Left ventricle myocardium inferior (tissue), 1 donor: Measurements from ENCODE around the gene GORASP1. TPM values are rescaled to one million over a fixed set of nuclear protein-coding genes. Genes with fewer than 3 reads are reported as not detected.
A peak's percentile ranks its signal among the peaks of the same experiment; 100 is the strongest.

ENCODE experiments used
- DNase-seq: peaks from one replicate; pipeline ENCODE4 v3.0.0-alpha.2; 2020
- H3K27ac ChIP-seq: fragments of 200-600 bp; replicated peaks from 2 replicates; pipeline ENCODE4 v1.8.0; 2021
- H3K27me3 ChIP-seq: fragments of 200-600 bp; 2 replicates; pipeline ENCODE4 v1.8.0; 2021; ENCODE audit warnings: low read depth
- H3K36me3 ChIP-seq: fragments of 200-600 bp; 2 replicates; pipeline ENCODE4 v1.8.0; 2021
- H3K4me1 ChIP-seq: fragments of 200-600 bp; 2 replicates; pipeline ENCODE4 v1.8.0; 2021
- H3K4me3 ChIP-seq: fragments of 200-600 bp; 2 replicates; pipeline ENCODE4 v1.8.0; 2021; ENCODE audit warnings: mild to moderate bottlenecking, moderate library complexity
- H3K9me3 ChIP-seq: fragments of 200-600 bp; replicated peaks from 2 replicates; pipeline ENCODE4 v1.8.0; 2021
- intact Hi-C: fragments of 100-400 bp; cut with micrococcal nuclease; formaldehyde crosslinking; loops from one replicate; pipeline ENCODE4 v1.11.0; 2022
- total RNA-seq: library from RNA; stranded (reverse); fragmentation: NEBNext Ultra II Directional; extraction: Animal tissue kit (Norgen Biotek cat#: 25700); gene quantifications from one replicate; pipeline ENCODE4 v1.2.1, GENCODE V29; 2021
- TF ChIP-seq, protein P1 (sequence below): fragments of 200-600 bp; IDR thresholded peaks from 2 replicates; pipeline ENCODE4 v1.8.0; 2021; ENCODE audit warnings: antibody characterized with exemption, mild to moderate bottlenecking, borderline replicate concordance
- donor health status: DM: no; HTN: yes; CAD: no; lungs with severe emphysema.

The GORASP1 gene
- total RNA-seq, 1 donor from 2014 or later = 54.0 TPM

DNA sequence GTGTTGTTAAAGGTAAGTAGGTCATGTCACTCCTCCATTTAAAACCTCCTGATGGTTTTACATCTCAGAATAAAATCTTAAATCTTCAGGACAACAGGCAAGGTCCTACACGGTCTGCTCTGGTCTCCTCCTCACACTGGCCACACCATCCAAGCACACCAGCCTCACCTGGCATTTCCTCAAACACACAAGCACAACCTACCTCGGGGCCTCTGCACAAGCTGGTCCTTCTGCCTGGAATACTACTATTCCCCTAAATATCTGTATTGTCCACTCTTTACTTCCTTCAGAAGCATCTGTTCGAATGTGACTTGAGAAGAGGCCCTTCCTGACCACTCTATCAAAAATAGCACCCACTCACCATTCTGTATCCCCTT is 1.8 kb downstream of the GORASP1 start:
- Histone ChIP-seq H3K27ac (peak overlapping the region; percentile 99), H3K4me1 (peaks cover 72% of the 10 kb centered on the region), H3K27me3 (no peaks in the 10 kb centered on the region), H3K4me3 (peak overlapping the region; percentile 99), H3K9me3 (no peaks in the 10 kb centered on the region), H3K36me3 (peaks cover 4% of the 10 kb centered on the region)
- no peak for DNase-seq
- TF ChIP-seq, protein P1, sequence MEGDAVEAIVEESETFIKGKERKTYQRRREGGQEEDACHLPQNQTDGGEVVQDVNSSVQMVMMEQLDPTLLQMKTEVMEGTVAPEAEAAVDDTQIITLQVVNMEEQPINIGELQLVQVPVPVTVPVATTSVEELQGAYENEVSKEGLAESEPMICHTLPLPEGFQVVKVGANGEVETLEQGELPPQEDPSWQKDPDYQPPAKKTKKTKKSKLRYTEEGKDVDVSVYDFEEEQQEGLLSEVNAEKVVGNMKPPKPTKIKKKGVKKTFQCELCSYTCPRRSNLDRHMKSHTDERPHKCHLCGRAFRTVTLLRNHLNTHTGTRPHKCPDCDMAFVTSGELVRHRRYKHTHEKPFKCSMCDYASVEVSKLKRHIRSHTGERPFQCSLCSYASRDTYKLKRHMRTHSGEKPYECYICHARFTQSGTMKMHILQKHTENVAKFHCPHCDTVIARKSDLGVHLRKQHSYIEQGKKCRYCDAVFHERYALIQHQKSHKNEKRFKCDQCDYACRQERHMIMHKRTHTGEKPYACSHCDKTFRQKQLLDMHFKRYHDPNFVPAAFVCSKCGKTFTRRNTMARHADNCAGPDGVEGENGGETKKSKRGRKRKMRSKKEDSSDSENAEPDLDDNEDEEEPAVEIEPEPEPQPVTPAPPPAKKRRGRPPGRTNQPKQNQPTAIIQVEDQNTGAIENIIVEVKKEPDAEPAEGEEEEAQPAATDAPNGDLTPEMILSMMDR = no peak
- intact Hi-C loops = no loop called here

DNA sequence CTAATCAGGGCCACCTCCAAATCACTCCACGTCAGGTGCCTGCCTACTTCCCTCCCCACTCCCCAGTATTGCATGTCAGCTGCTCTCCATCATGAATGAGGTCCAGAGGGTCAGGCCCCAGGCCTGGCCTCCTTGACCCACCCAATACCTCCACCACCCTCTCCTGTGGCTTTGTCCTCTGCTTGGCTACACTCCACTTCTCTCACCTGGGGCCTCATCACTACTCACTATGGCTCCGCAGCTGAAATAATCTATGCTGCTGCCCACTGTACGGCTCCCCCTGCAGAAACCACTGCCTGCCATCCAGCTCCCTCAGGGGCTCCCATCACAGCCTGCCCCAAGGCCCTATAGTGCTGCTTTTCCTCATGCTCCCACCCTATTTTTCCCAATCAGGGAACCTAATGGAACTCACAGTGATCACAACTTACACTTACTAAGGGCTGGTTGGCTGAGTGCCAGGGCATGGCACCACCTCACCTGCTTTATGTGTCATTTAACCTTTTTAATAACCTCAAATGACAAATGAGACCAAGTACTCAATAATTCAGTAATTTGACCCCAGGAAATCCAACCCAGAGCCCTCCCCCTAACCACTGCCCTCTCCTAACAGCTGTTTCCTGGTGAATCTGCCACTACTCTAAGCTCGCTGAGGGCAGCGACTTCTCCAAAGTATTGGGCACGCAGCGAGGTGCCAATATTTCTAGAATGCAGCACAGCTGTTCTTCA is 2.3 kb downstream of the GORASP1 start:
- no peak for DNase-seq
- Histone ChIP-seq H3K4me1 (peaks cover 72% of the 10 kb centered on the region), H3K27ac (peak overlapping the region; percentile 99), H3K27me3 (no peaks in the 10 kb centered on the region), H3K9me3 (no peaks in the 10 kb centered on the region), H3K4me3 (peak overlapping the region; percentile 99), H3K36me3 (peaks cover 10% of the 10 kb centered on the region)
- intact Hi-C loops = no loop called here
- TF ChIP-seq, protein P1 = no peak

DNA sequence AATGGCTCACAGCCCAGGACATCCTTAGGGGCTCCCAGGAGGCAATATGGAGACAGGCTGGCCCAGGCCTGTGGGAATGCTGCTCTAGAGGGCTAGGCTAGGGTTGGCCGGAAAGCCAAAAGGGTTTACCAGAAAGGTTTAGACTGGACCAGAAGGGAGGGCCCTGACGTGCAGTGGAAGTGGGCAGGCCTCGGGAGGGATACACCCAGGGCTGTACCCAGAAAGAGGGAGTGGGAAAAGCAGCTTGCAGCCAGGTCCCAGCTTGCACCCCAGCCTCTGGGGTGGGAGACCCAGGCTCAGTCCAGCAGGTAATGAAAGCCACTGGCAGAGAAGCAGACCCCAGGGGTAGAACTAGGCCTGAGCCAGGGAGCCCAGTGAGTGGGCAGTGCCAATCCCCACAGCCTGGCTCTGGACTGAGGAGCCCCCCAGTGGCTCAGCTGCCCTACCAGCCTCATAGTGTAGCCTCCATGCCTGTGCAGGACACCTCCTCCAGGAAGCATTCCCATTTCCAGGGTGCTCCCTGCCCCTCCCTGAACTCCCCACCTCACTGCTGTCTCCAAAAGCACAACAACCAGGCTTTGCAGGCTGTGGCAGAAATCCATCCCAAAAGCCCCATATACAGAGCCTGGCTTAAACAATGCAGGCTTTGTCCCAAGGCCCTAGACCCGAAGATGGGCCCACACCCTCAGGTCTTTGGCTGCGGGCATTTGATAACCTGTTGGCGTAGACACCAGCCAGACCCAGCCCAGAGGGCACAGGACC is 3.5 kb downstream of the GORASP1 start:
- Histone ChIP-seq H3K27me3 (no peaks in the 10 kb centered on the region), H3K4me1 (peaks cover 82% of the 10 kb centered on the region), H3K27ac (peak overlapping the region; percentile 47), H3K9me3 (no peaks in the 10 kb centered on the region), H3K4me3 (no peak overlapping the region), H3K36me3 (peaks cover 21% of the 10 kb centered on the region)
- intact Hi-C loops = no loop called here
- TF ChIP-seq, protein P1 = no peak
- no peak for DNase-seq

DNA sequence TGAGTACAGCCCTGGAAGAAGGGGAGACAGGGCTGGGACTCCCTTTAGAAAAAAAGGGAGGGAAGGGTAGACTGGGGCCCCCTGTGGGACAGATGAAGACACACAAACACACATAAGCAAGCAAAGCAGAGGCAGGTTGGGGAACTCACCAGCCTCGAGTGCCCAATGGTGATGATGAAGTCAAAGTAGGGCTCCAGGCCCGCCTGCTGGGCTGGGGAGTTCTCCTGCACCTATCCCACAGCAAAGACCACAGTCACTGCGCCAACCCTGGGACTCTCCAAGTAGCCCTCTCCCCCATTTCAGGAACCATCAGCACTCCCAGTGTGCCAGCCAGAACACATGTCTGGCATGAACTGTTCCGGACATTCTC is 4.1 kb downstream of the GORASP1 start:
- H3K27me3 ChIP-seq = no peaks in the 10 kb centered on the region
- peaks cover 80% of the 10 kb centered on the region for H3K4me1 ChIP-seq
- H3K9me3 ChIP-seq = no peaks in the 10 kb centered on the region
- H3K27ac ChIP-seq = no peak overlapping the region
- intact Hi-C loops = no loop called here
- no peak overlapping the region for H3K4me3 ChIP-seq
- peaks cover 28% of the 10 kb centered on the region for H3K36me3 ChIP-seq
- no peak for DNase-seq
- TF ChIP-seq, protein P1 = no peak

DNA sequence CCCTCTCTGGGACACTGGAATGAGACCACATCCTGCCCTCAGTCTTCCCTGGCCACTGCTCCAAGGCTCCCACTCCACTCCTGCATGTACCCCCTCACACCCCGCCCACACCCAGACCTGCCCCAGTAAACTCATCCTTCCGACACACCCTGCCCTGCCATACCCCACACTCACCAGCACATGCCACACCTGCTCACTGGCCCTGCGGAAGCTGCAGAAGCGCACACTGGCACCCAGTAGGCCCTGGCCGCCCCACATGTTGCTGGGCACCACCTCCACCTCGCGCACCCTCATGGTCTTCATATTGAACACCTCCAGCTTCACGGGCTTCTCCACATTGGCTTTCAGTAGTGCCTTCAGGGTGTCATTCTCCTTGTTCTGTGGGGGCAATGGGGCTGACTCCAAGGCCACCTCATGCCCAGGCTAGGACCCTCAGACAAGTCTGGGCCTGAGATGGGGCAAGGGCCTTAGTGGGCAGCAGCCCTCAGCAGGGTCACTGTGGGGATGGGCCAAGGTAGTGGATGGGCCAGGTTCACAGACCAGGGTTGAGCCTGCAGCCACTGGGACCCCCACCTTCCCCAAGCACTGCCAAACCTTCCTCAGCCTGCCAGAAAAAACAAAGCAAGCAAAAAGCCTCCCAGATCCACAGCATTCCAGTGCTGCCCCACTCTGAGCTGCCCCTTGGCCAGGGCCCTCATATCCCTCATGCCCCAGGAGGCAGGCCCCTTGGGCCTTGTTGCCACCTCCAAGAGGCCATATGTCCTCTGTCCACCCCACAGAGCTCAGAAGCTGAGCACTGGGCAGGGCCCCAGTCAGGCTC is 4.7 kb downstream of the GORASP1 start:
- TF ChIP-seq, protein P1 = no peak
- no peaks in the 10 kb centered on the region for H3K27me3 ChIP-seq
- no peak overlapping the region for H3K4me3 ChIP-seq
- DNase-seq = no peak
- H3K27ac ChIP-seq = no peak overlapping the region
- peaks cover 34% of the 10 kb centered on the region for H3K36me3 ChIP-seq
- no peaks in the 10 kb centered on the region for H3K9me3 ChIP-seq
- peaks cover 80% of the 10 kb centered on the region for H3K4me1 ChIP-seq
- intact Hi-C loops = no loop called here
